Liver (tissue), 3 donors: ENCODE measurements around the gene NMNAT2.

Experiments
- FOXA1 ChIP-seq: IDR thresholded peaks from 2 replicates; pipeline ENCODE4 v1.6.1; 2016; ENCODE audit warnings: antibody characterized with exemption
- FOXA2 ChIP-seq: IDR thresholded peaks from 2 replicates; pipeline ENCODE4 v1.6.1; 2016; ENCODE audit warnings: antibody characterized with exemption
- JUND ChIP-seq, 2 donors: IDR thresholded peaks; 2 replicates each; pipeline ENCODE4 v1.6.1; 2016; ENCODE audit warnings: antibody characterized with exemption in 2 of 2
- YY1 ChIP-seq: IDR thresholded peaks from 2 replicates; pipeline ENCODE4 v1.6.1; 2016; ENCODE audit warnings: antibody characterized with exemption, mild to moderate bottlenecking
- TF ChIP-seq, protein P1 (sequence below): fragments of 150-350 bp; IDR thresholded peaks from 2 replicates; pipeline ENCODE4 v1.5.1; 2017; ENCODE audit warnings: improper control_type of control experiment, low read depth, low read length; ENCODE audit not compliant: missing input control
- TF ChIP-seq, protein P2 (sequence below): IDR thresholded peaks from 2 replicates; pipeline ENCODE4 v1.6.1; 2016; ENCODE audit warnings: antibody characterized with exemption
- donor health status: healthy.
- donor health status: healthy.

DNA sequence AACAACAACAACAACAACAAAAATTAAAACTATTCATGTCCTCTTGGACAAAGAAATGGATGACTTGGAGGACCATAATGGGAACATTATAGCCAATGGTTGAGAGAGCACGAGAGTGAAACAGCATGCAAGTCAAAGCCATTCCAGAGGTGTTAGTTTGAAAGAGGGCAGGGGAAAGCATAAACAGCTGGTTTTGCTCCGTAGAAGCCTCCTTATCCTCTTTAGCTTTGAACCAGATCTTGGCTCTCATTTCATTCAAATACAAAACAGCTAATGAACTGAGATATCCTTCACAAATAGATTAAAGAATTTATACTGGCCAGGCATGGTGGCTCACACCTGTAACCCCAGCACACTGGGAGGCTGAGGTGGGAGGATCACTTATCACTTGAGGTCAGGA, 45.4 kb upstream of the NMNAT2 start:
- TF ChIP-seq, protein P1, sequence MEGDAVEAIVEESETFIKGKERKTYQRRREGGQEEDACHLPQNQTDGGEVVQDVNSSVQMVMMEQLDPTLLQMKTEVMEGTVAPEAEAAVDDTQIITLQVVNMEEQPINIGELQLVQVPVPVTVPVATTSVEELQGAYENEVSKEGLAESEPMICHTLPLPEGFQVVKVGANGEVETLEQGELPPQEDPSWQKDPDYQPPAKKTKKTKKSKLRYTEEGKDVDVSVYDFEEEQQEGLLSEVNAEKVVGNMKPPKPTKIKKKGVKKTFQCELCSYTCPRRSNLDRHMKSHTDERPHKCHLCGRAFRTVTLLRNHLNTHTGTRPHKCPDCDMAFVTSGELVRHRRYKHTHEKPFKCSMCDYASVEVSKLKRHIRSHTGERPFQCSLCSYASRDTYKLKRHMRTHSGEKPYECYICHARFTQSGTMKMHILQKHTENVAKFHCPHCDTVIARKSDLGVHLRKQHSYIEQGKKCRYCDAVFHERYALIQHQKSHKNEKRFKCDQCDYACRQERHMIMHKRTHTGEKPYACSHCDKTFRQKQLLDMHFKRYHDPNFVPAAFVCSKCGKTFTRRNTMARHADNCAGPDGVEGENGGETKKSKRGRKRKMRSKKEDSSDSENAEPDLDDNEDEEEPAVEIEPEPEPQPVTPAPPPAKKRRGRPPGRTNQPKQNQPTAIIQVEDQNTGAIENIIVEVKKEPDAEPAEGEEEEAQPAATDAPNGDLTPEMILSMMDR = no peak
- TF ChIP-seq JUND (IDR thresholded peaks at IDR 0.05) (no peak), FOXA1 (no peak), YY1 (no peak), FOXA2 (no peak)
- TF ChIP-seq, protein P2, sequence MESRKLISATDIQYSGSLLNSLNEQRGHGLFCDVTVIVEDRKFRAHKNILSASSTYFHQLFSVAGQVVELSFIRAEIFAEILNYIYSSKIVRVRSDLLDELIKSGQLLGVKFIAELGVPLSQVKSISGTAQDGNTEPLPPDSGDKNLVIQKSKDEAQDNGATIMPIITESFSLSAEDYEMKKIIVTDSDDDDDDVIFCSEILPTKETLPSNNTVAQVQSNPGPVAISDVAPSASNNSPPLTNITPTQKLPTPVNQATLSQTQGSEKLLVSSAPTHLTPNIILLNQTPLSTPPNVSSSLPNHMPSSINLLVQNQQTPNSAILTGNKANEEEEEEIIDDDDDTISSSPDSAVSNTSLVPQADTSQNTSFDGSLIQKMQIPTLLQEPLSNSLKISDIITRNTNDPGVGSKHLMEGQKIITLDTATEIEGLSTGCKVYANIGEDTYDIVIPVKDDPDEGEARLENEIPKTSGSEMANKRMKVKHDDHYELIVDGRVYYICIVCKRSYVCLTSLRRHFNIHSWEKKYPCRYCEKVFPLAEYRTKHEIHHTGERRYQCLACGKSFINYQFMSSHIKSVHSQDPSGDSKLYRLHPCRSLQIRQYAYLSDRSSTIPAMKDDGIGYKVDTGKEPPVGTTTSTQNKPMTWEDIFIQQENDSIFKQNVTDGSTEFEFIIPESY = no peak
